ENCODE results near the gene KIF20A. TPM values are rescaled to one million over a fixed set of nuclear protein-coding genes. Genes with fewer than 3 reads are reported as not detected.

The KIF20A gene
- total RNA-seq, 1 donor from 2014 or later: 77.6 TPM

- no peak overlapping the region for H3K27ac Mint-ChIP-seq (ENCODE audit: unreplicated experiment)
These were observed 50.5 kb downstream of the KIF20A start for GRCh38 chr5:138229387-138229786.

GRCh38 chr5:138230261-138230660, 51.3 kb downstream of the KIF20A start:
- H3K27ac Mint-ChIP-seq (ENCODE audit: unreplicated experiment): no peak overlapping the region
- no peak for DNase-seq (ENCODE audit: low read depth, low spot score)
- no peaks in the 10 kb centered on the region for H3K36me3 Mint-ChIP-seq (ENCODE audit: low read depth)
- H3K4me3 Mint-ChIP-seq: no peak overlapping the region
- H3K4me1 Mint-ChIP-seq: no peaks in the 10 kb centered on the region
- peaks cover 7% of the 10 kb centered on the region for H3K9me3 Mint-ChIP-seq
- H3K27me3 Mint-ChIP-seq (ENCODE audit: low read depth): no peaks in the 10 kb centered on the region
- TF ChIP-seq CTCF (conservative IDR thresholded peaks at IDR 0.05): no peak

More at GRCh38 chr5:138229387-138229786, 50.5 kb downstream of the KIF20A start:
- TF ChIP-seq CTCF (conservative IDR thresholded peaks at IDR 0.05): no peak
- Mint-ChIP-seq H3K4me1 (no peaks in the 10 kb centered on the region), H3K36me3 (ENCODE audit: low read depth) (no peaks in the 10 kb centered on the region), H3K9me3 (peaks cover 7% of the 10 kb centered on the region), H3K4me3 (no peak overlapping the region), H3K27me3 (ENCODE audit: low read depth) (no peaks in the 10 kb centered on the region)
- DNase-seq (ENCODE audit: low read depth, low spot score): no peak

- Mint-ChIP-seq H3K4me1 (no peaks in the 10 kb centered on the region), H3K27me3 (ENCODE audit: low read depth) (no peaks in the 10 kb centered on the region), H3K4me3 (no peak overlapping the region), H3K9me3 (peaks cover 3% of the 10 kb centered on the region), H3K27ac (ENCODE audit: unreplicated experiment) (no peak overlapping the region), H3K36me3 (ENCODE audit: low read depth) (no peaks in the 10 kb centered on the region)
- DNase-seq (ENCODE audit: low read depth, low spot score): no peak
- TF ChIP-seq CTCF (conservative IDR thresholded peaks at IDR 0.05): no peak
These were observed 52.2 kb downstream of the KIF20A start for GRCh38 chr5:138230981-138231589.

GRCh38 chr5:138233280-138233679, 54.4 kb downstream of the KIF20A start:
- Mint-ChIP-seq H3K4me1 (no peaks in the 10 kb centered on the region), H3K27ac (ENCODE audit: unreplicated experiment) (no peak overlapping the region), H3K36me3 (ENCODE audit: low read depth) (no peaks in the 10 kb centered on the region), H3K4me3 (no peak overlapping the region), H3K9me3 (no peaks in the 10 kb centered on the region), H3K27me3 (ENCODE audit: low read depth) (no peaks in the 10 kb centered on the region)
- DNase-seq (ENCODE audit: low read depth, low spot score): no peak
- no peak for TF ChIP-seq CTCF (conservative IDR thresholded peaks at IDR 0.05)

- Mint-ChIP-seq H3K27me3 (ENCODE audit: low read depth) (no peaks in the 10 kb centered on the region), H3K36me3 (ENCODE audit: low read depth) (no peaks in the 10 kb centered on the region)
- DNase-seq (ENCODE audit: low read depth, low spot score): no peak
These were observed 55.7 kb downstream of the KIF20A start for GRCh38 chr5:138234651-138235050.

More at GRCh38 chr5:138234651-138235050, 55.7 kb downstream of the KIF20A start:
- Mint-ChIP-seq H3K4me3 (no peak overlapping the region), H3K4me1 (no peaks in the 10 kb centered on the region), H3K27ac (ENCODE audit: unreplicated experiment) (no peak overlapping the region), H3K9me3 (no peaks in the 10 kb centered on the region)
- TF ChIP-seq CTCF (conservative IDR thresholded peaks at IDR 0.05): no peak

Other genes starting within 250 kb of the KIF20A start
- gene FAM13B, start 146.0 kb upstream of the KIF20A start, total RNA-seq: 47.1 and 49.1 TPM in 2 replicates
- gene WNT8A, start 95.1 kb upstream of the KIF20A start, total RNA-seq: not detected in 2 replicates
- gene NME5, start 39.7 kb upstream of the KIF20A start, total RNA-seq: 6.3 and 8.4 TPM in 2 replicates
- 101 and 108 TPM in 2 replicates for gene BRD8, start 482 bp upstream of the KIF20A start, total RNA-seq
- gene CDC23, start 34.2 kb downstream of the KIF20A start, total RNA-seq: 55.0 and 56.9 TPM in 2 replicates
- 8.5 and 9.7 TPM in 2 replicates for gene GFRA3, start 95.5 kb downstream of the KIF20A start, total RNA-seq
- 22.5 and 22.7 TPM in 2 replicates for gene CDC25C, start 152.7 kb downstream of the KIF20A start, total RNA-seq
- gene FAM53C, start 159.2 kb downstream of the KIF20A start, total RNA-seq: 64.9 and 66.8 TPM in 2 replicates
- 100 and 104 TPM in 2 replicates for gene KDM3B, start 173.6 kb downstream of the KIF20A start, total RNA-seq